K562 (cell line): ENCODE measurements around the gene COL28A1. TPM values are rescaled to one million over a fixed set of nuclear protein-coding genes. Genes with fewer than 3 reads are reported as not detected.

Experiments
- ATAC-seq: fragments of 200-7000 bp; cut with Tn5 transposase; 3 replicates; pipeline ENCODE4 v1.9.1; 2020; ENCODE audit warnings: moderate library complexity
- BruUV-seq: library from RNA; stranded (reverse); fragments of 400-500 nt; replicated peaks from 2 replicates; lab custom pipeline; 2021; lab: Mats Ljungman, UMichigan
- CTCF ChIA-PET: fragments of 300-600 bp; formaldehyde crosslinking; extraction: SDS; loops from one replicate; lab custom pipeline; 2021; ENCODE audit warnings: low intra/inter-chr PET ratio; lab: Yijun Ruan, JAX
- POLR2A ChIA-PET: fragments of 300-600, 350-650 bp; sonication (Branson Sonifier 250); formaldehyde crosslinking; extraction: SDS; loops from one replicate; lab custom pipeline; 2021; ENCODE audit warnings: antibody characterized with exemption, inconsistent platforms; lab: Yijun Ruan, JAX
- DNase-seq, 4 experiments: peaks; one replicate each; pipeline versions ENCODE4 v3.0.0 to v3.0.0-alpha.2; 2011 to 2018; ENCODE audit warnings: low spot score in 3 of 4, mixed read lengths in 3 of 4; ENCODE audit errors: extremely low read depth in 1 of 4
- FAIRE-seq: peaks from 2 replicates; lab custom pipeline; 2011; peaks lifted over from hg19 to GRCh38; lab: Jason Lieb, UNC
- H2AFZ ChIP-seq: 2 replicates; pipeline ENCODE4 v1.6.0; 2011; ENCODE audit warnings: low read depth, low read length, control low read depth, inconsistent platforms
- H3K27ac ChIP-seq: fragments of 200-600 bp; 3 replicates; pipeline ENCODE4 v1.8.0; 2011; ENCODE audit warnings: low read depth, mild to moderate bottlenecking, control low read depth, inconsistent platforms, low read length, moderate library complexity, mixed read lengths; ENCODE audit errors: extremely low read depth
- H3K27me3 ChIP-seq, 2 experiments: fragments of 300-600 bp in 1 of 2; 2 replicates in 1 of 2; 3 replicates in 1 of 2; pipeline versions ENCODE4 v1.6.0 to v1.8.0; 2011; ENCODE audit warnings: inconsistent platforms in 2 of 2, low read length in 2 of 2, mild to moderate bottlenecking in 1 of 2, mixed read lengths in 1 of 2, moderate library complexity in 1 of 2; ENCODE audit not compliant: control insufficient read depth in 2 of 2, insufficient read depth in 2 of 2
- H3K36me3 ChIP-seq: fragments of 300-600 bp; 3 replicates; pipeline ENCODE4 v1.8.0; 2011; ENCODE audit warnings: mild to moderate bottlenecking, low read length, inconsistent platforms; ENCODE audit not compliant: control insufficient read depth, insufficient read depth
- H3K4me1 ChIP-seq, 2 experiments: fragments of 200-600 bp in 1 of 2; replicated peaks in 1 of 2; 2 replicates in 1 of 2; 3 replicates in 1 of 2; pipeline versions ENCODE4 v1.5.1 to v1.8.0; 2011; ENCODE audit warnings: inconsistent platforms in 2 of 2, low read length in 2 of 2, mild to moderate bottlenecking in 1 of 2, mixed read lengths in 1 of 2, moderate library complexity in 1 of 2; ENCODE audit not compliant: control insufficient read depth in 2 of 2, insufficient read depth in 2 of 2
- H3K4me2 ChIP-seq: 2 replicates; pipeline ENCODE4 v1.6.1; 2011; ENCODE audit warnings: low read length, control low read depth, inconsistent platforms, mixed read lengths; ENCODE audit not compliant: insufficient read depth
- H3K4me3 ChIP-seq: fragments of 200-600 bp; sonication (generic), shearing (Covaris generic); 2 replicates; pipeline ENCODE4 v1.5.1; 2016; ENCODE audit warnings: control low read depth, inconsistent platforms
- H3K79me2 ChIP-seq: fragments of 200-600 bp; 3 replicates; pipeline ENCODE4 v1.8.0; 2011; ENCODE audit warnings: low read length, inconsistent platforms; ENCODE audit not compliant: control insufficient read depth, insufficient read depth
- H3K9ac ChIP-seq, 2 experiments: 2 replicates each; pipeline versions ENCODE4 v1.6.0 to v1.6.1; 2011; ENCODE audit warnings: low read depth in 2 of 2, low read length in 2 of 2, control low read depth in 1 of 2, inconsistent platforms in 1 of 2, mild to moderate bottlenecking in 1 of 2, mixed read lengths in 1 of 2; ENCODE audit not compliant: insufficient read depth in 1 of 2
- H3K9me1 ChIP-seq: one replicate; pipeline ENCODE4 v1.6.0; 2011; ENCODE audit warnings: inconsistent platforms, mild to moderate bottlenecking, low read length, moderate library complexity; ENCODE audit not compliant: control insufficient read depth, insufficient read depth
- H3K9me3 ChIP-seq: replicated peaks from 2 replicates; pipeline ENCODE4 v1.5.1; 2011; ENCODE audit warnings: low read depth, low read length, inconsistent platforms; ENCODE audit not compliant: control insufficient read depth, insufficient read depth
- H4K20me1 ChIP-seq: replicated peaks from 2 replicates; pipeline ENCODE4 v1.6.1; 2011; ENCODE audit warnings: low read length, inconsistent platforms, mixed read lengths; ENCODE audit not compliant: control insufficient read depth, insufficient read depth
- C11orf30 ChIP-seq: fragments of 450-650 bp; IDR thresholded peaks from 2 replicates; pipeline ENCODE4 v1.6.1; 2016; ENCODE audit warnings: low read depth, mild to moderate bottlenecking
- LARP7 ChIP-seq: fragments of 450-650 bp; IDR thresholded peaks from 2 replicates; pipeline ENCODE4 v1.6.1; 2016
- NR4A1 ChIP-seq, 2 experiments: fragments of 250-450 bp in 1 of 2; fragments of 450-650 bp in 1 of 2; sonication (Bioruptor Pico) in 1 of 2; IDR thresholded peaks; 2 replicates each; pipeline versions ENCODE4 v1.4.0 to v1.6.1; 2016 to 2020; ENCODE audit warnings: mild to moderate bottlenecking in 2 of 2, missing compliant biosample characterization in 1 of 2, missing genetic modification characterization in 1 of 2, moderate library complexity in 1 of 2
- STAT5A ChIP-seq: IDR thresholded peaks from 2 replicates; pipeline ENCODE4 v1.6.1; 2012; ENCODE audit warnings: low read length, inconsistent platforms, borderline replicate concordance
- ZBTB17 ChIP-seq: fragments of 450-650 bp; formaldehyde crosslinking; IDR thresholded peaks from 2 replicates; pipeline ENCODE4 v1.4.0; 2020; ENCODE audit warnings: mild to moderate bottlenecking
- ZFX ChIP-seq: sonication (generic); formaldehyde crosslinking; IDR thresholded peaks from 2 replicates; pipeline ENCODE4 v1.8.0; 2022; ENCODE audit warnings: mild to moderate bottlenecking, missing genetic modification reagents, moderate library complexity
- ZNF274 ChIP-seq: IDR thresholded peaks from 2 replicates; pipeline ENCODE4 v1.6.1; 2011; ENCODE audit warnings: low read depth, mild to moderate bottlenecking, low read length, moderate library complexity, borderline replicate concordance
- ZNF282 ChIP-seq: sonication (generic); formaldehyde crosslinking; IDR thresholded peaks from 2 replicates; pipeline ENCODE4 v1.8.1; 2023; ENCODE audit warnings: missing genetic modification reagents
- ZNF316 ChIP-seq: fragments of 450-650 bp; IDR thresholded peaks from 2 replicates; pipeline ENCODE4 v1.6.1; 2016
- ZNF589 ChIP-seq: fragments of 200-800 bp; sonication (Bioruptor generic); IDR thresholded peaks from 2 replicates; pipeline ENCODE4 v1.6.1; 2016; ENCODE audit warnings: low read depth, missing genetic modification characterization, missing compliant biosample characterization
- ZNF668 ChIP-seq: fragments of 250-450 bp; sonication (Bioruptor Pico); IDR thresholded peaks from 2 replicates; pipeline ENCODE4 v1.8.0; 2022; ENCODE audit warnings: mild to moderate bottlenecking, inconsistent platforms
- ZNF699 ChIP-seq: fragments of 250-450 bp; sonication (Bioruptor Pico); IDR thresholded peaks from 2 replicates; pipeline ENCODE4 v1.8.0; 2021; ENCODE audit warnings: mild to moderate bottlenecking, moderate library complexity; ENCODE audit not compliant: insufficient replicate concordance
- WGBS: fragments of 100-300 bp; shearing (Covaris generic); methylation state at CpG from one replicate; pipeline ENCODE4 v1.1.6; 2016; ENCODE audit warnings: low coverage, mixed read lengths; ENCODE audit not compliant: insufficient coverage; ENCODE audit errors: missing lambda C conversion rate; 5-methylcytosine and 5-hydroxymethylcytosine counted together
- in situ Hi-C: fragments of 300-500 bp; cut with MboI; formaldehyde crosslinking; loops from 4 replicates; pipeline ENCODE4 v1.15.0; 2018; ENCODE audit warnings: inconsistent platforms, mixed read lengths
- intact Hi-C: fragments of 100-400 bp; cut with micrococcal nuclease; formaldehyde crosslinking; loops from 2 replicates; pipeline ENCODE4 v1.14.2; 2022
- polyA plus RNA-seq, 8 experiments: library from polyadenylated mRNA; depleted of rRNA in 4 of 8; stranded (reverse) in 5 of 8; unstranded in 3 of 8; fragments of >200 nt; fragmentation: Nextera tagmentation in 2 of 8; fragmentation: Illumina TruSeq in 1 of 8; extraction: Ambion mirVana in 2 of 8; extraction: Trizol in 1 of 8; gene quantifications; 2 replicates each; pipeline versions ENCODE4 v1.2.1 to v1.2.3, GENCODE V29; 2011 to 2014; ENCODE audit warnings: inconsistent platforms in 1 of 8, missing spikeins in 1 of 8
- total RNA-seq, 7 experiments: library from RNA; depleted of rRNA in 6 of 7; stranded (reverse); fragments of >200 nt in 6 of 7; fragmentation: Illumina TruSeq in 2 of 7; extraction: Trizol in 2 of 7; gene quantifications; 2 replicates each; pipeline versions ENCODE4 v1.2.1 to v1.2.3, GENCODE V29; 2011 to 2021; ENCODE audit warnings: low replicate concordance in 1 of 7
- TF ChIP-seq, protein P1 (sequence below): IDR thresholded peaks from 2 replicates; pipeline ENCODE4 v1.6.1; 2012; ENCODE audit warnings: low read depth, low read length, improper control_type of control experiment, borderline replicate concordance
- TF ChIP-seq, protein P2 (sequence below): fragments of 200-800 bp; sonication (Bioruptor generic); IDR thresholded peaks from 2 replicates; pipeline ENCODE4 v1.6.1; 2016; ENCODE audit warnings: missing genetic modification characterization, missing compliant biosample characterization

The COL28A1 gene
- total and polyA plus RNA-seq, 9 of the 15 experiments (the other 6 are each of a cell fraction or from before 2014, with no cell fraction given), result 0.03 to 0.13 (median 0.05) TPM; not detected in 3

DNA sequence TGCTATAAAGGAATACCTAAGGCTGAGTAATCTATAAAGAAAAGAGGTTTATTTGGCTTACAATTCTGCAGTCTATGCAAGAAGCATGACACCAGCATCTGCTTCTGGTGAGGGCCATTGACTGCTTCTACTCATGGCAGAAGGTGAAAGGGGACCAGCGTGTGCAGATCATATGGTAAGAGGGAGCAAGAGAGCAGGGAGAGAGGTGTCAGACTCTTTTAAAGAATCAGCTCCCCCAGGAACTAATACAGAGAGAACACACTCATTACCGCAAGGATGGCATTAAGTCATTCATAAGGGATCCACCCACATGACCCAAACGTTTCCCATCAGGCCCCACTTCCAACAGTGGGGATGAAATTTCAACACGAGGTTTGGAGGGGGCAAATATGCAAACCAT, 3.5 kb upstream of the COL28A1 start (continued):
- TF ChIP-seq ZNF699 (CRISPR knock-in tag) (no peak), ZFX (no peak), ZNF589 (CRISPR knock-in tag) (no peak)
- TF ChIP-seq, protein P1, sequence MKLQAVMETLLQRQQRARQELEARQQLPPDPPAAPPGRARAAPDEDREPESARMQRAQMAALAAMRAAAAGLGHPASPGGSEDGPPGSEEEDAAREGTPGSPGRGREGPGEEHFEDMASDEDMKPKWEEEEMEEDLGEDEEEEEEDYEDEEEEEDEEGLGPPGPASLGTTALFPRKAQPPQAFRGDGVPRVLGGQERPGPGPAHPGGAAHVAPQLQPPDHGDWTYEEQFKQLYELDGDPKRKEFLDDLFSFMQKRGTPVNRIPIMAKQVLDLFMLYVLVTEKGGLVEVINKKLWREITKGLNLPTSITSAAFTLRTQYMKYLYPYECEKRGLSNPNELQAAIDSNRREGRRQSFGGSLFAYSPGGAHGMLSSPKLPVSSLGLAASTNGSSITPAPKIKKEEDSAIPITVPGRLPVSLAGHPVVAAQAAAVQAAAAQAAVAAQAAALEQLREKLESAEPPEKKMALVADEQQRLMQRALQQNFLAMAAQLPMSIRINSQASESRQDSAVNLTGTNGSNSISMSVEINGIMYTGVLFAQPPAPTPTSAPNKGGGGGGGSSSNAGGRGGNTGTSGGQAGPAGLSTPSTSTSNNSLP, result no peak

GRCh38 chr7:7537711-7538110, 2.0 kb upstream of the COL28A1 start:
- Histone ChIP-seq H3K27me3 (0 out of 5 replicates have a peak, but pooled peaks cover 0 to 2% of the 10 kb centered on the region in 2 experiments), H4K20me1 (no peaks in the 10 kb centered on the region), H3K9me3 (no peaks in the 10 kb centered on the region), H3K4me3 (no peak overlapping the region), H3K9me1 (no peaks in the 10 kb centered on the region), H2AFZ (no peak overlapping the region), H3K79me2 (no peaks in the 10 kb centered on the region), H3K36me3 (no peaks in the 10 kb centered on the region), H3K27ac (no peak overlapping the region), H3K9ac (no peak overlapping the region), H3K4me1 (no peaks in the 10 kb centered on the region), H3K4me2 (no peak overlapping the region)
- POLR2A ChIA-PET, result no interaction called here
- CTCF ChIA-PET, result no interaction called here
- ATAC-seq (no peak), DNase-seq (no peak), FAIRE-seq (no peak)
- intact Hi-C loops (no loop called here), in situ Hi-C loops (loop anchor here (5.0 kb wide), 3 partner anchors 115 to 570 kb away; no protein-coding TSS in a partner anchor)
- no TSS peak for BruUV-seq
- WGBS, result 0% methylated on average over 2 of the region's 2 CpGs
- TF ChIP-seq NR4A1 (CRISPR knock-in tag; IDR thresholded peaks at IDR 0.05) (no peak), NR4A1 (tag; IDR thresholded peaks at IDR 0.05) (no peak), ZNF274 (no peak), ZNF316 (peak; percentile 53), LARP7 (no peak), C11orf30 (peak; percentile 25), ZNF668 (no peak), ZNF282 (no peak), STAT5A (no peak), ZBTB17 (CRISPR knock-in tag) (no peak)
- TF ChIP-seq, protein P2, sequence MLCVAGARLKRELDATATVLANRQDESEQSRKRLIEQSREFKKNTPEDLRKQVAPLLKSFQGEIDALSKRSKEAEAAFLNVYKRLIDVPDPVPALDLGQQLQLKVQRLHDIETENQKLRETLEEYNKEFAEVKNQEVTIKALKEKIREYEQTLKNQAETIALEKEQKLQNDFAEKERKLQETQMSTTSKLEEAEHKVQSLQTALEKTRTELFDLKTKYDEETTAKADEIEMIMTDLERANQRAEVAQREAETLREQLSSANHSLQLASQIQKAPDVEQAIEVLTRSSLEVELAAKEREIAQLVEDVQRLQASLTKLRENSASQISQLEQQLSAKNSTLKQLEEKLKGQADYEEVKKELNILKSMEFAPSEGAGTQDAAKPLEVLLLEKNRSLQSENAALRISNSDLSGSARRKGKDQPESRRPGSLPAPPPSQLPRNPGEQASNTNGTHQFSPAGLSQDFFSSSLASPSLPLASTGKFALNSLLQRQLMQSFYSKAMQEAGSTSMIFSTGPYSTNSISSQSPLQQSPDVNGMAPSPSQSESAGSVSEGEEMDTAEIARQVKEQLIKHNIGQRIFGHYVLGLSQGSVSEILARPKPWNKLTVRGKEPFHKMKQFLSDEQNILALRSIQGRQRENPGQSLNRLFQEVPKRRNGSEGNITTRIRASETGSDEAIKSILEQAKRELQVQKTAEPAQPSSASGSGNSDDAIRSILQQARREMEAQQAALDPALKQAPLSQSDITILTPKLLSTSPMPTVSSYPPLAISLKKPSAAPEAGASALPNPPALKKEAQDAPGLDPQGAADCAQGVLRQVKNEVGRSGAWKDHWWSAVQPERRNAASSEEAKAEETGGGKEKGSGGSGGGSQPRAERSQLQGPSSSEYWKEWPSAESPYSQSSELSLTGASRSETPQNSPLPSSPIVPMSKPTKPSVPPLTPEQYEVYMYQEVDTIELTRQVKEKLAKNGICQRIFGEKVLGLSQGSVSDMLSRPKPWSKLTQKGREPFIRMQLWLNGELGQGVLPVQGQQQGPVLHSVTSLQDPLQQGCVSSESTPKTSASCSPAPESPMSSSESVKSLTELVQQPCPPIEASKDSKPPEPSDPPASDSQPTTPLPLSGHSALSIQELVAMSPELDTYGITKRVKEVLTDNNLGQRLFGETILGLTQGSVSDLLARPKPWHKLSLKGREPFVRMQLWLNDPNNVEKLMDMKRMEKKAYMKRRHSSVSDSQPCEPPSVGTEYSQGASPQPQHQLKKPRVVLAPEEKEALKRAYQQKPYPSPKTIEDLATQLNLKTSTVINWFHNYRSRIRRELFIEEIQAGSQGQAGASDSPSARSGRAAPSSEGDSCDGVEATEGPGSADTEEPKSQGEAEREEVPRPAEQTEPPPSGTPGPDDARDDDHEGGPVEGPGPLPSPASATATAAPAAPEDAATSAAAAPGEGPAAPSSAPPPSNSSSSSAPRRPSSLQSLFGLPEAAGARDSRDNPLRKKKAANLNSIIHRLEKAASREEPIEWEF, result no peak
